ENCODE results near the gene TMEM19.

The TMEM19 gene

GRCh38 chr12:71719647-71720370 is 33.9 kb downstream of the TMEM19 start:
- TF ChIP-seq, protein P1, sequence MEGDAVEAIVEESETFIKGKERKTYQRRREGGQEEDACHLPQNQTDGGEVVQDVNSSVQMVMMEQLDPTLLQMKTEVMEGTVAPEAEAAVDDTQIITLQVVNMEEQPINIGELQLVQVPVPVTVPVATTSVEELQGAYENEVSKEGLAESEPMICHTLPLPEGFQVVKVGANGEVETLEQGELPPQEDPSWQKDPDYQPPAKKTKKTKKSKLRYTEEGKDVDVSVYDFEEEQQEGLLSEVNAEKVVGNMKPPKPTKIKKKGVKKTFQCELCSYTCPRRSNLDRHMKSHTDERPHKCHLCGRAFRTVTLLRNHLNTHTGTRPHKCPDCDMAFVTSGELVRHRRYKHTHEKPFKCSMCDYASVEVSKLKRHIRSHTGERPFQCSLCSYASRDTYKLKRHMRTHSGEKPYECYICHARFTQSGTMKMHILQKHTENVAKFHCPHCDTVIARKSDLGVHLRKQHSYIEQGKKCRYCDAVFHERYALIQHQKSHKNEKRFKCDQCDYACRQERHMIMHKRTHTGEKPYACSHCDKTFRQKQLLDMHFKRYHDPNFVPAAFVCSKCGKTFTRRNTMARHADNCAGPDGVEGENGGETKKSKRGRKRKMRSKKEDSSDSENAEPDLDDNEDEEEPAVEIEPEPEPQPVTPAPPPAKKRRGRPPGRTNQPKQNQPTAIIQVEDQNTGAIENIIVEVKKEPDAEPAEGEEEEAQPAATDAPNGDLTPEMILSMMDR (IDR thresholded peaks at IDR 0.05), result no peak
- intact Hi-C loops (cut with DNase I; ENCODE audit: low total_unique reads), result no loop called here
- Histone ChIP-seq H3K27ac (no peak overlapping the region), H3K4me1 (no peaks in the 10 kb centered on the region), H3K9me3 (peaks cover 0 to 9% (median 2%) of the 10 kb centered on the region in 3 donors), H3K4me3 (no peak overlapping the region), H3K27me3 (no peaks in the 10 kb centered on the region), H3K36me3 (no peaks in the 10 kb centered on the region)
- no peak for DNase-seq

DNA sequence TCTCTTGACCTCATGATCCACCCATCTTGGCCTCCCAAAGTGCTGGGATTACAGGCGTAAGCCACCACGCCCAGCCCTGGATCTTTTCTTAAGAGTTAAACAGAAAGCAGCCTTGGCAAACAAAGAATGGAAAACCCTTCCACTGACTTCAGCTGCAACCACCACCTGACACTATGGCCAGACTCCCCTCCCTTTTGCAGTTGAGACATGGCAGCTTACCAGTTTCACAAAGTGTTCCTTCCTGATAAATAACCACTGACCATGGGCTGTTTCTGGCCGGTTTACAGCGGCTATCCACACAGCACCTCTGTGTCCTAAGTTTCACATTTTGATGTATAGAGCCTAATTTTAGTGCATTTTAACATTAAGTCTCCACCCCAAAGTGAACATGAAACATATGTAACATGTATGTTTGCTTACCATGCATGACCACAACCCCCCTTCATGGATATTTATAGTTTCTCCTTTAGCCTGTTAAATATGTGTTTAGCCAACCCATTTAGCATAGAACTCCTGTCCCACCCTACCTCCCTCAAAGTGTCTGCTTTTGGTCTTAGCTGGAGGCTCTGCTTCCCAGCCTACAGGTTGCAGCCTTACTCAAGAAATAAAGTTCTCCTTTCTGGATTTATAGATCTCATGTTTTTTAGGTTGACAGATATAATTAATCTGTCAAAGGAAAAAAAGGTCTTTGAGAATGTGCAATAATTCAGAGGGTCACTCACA is 36.1 kb downstream of the TMEM19 start:
- H3K4me1 ChIP-seq, result no peaks in the 10 kb centered on the region
- H3K9me3 ChIP-seq, result no peaks in the 10 kb centered on the region
- intact Hi-C loops (cut with DNase I; ENCODE audit: low total_unique reads), result no loop called here
- TF ChIP-seq, protein P1 (IDR thresholded peaks at IDR 0.05), result no peak
- no peak for DNase-seq
- H3K36me3 ChIP-seq, result no peaks in the 10 kb centered on the region
- no peak overlapping the region for H3K4me3 ChIP-seq
- no peaks in the 10 kb centered on the region for H3K27me3 ChIP-seq
- no peak overlapping the region for H3K27ac ChIP-seq

DNA sequence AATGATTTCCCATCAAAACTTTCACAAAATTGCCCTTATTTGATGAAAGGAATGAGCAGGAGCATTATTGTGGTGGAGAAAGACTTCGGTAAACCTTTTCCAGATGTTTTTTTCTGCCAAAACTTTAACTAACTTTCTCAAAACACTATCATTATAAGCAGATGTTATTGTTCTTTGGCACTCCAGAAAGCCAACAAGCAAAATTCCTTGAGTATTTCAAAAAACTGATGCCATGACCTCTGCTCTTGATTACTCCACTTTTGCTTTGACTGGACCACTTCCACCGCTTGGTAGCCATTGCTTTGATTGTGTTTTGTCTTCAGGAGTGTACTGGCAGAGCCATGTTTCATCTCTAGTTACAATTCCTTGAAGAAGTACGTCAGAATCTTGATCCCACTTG is 39.1 kb downstream of the TMEM19 start:
- no peaks in the 10 kb centered on the region for H3K36me3 ChIP-seq
- no peak overlapping the region for H3K27ac ChIP-seq
- H3K27me3 ChIP-seq, result no peaks in the 10 kb centered on the region
- H3K4me1 ChIP-seq, result no peaks in the 10 kb centered on the region
- no peak for DNase-seq
- H3K4me3 ChIP-seq, result no peak overlapping the region
- TF ChIP-seq, protein P1 (IDR thresholded peaks at IDR 0.05), result no peak
- no peaks in the 10 kb centered on the region for H3K9me3 ChIP-seq
- intact Hi-C loops (cut with DNase I; ENCODE audit: low total_unique reads), result no loop called here

- Histone ChIP-seq H3K4me3 (no peak overlapping the region), H3K27me3 (no peaks in the 10 kb centered on the region), H3K36me3 (no peaks in the 10 kb centered on the region), H3K9me3 (no peaks in the 10 kb centered on the region), H3K27ac (no peak overlapping the region), H3K4me1 (no peaks in the 10 kb centered on the region)
- TF ChIP-seq, protein P1 (IDR thresholded peaks at IDR 0.05), result no peak
- intact Hi-C loops (cut with DNase I; ENCODE audit: low total_unique reads), result no loop called here
- no peak for DNase-seq
Measured at GRCh38 chr12:71726548-71726947, 40.7 kb downstream of the TMEM19 start.

- no peaks in the 10 kb centered on the region for H3K27me3 ChIP-seq
- no peak for DNase-seq
- H3K4me1 ChIP-seq, result no peaks in the 10 kb centered on the region
- H3K36me3 ChIP-seq, result no peaks in the 10 kb centered on the region
- H3K4me3 ChIP-seq, result no peak overlapping the region
- intact Hi-C loops (cut with DNase I; ENCODE audit: low total_unique reads), result no loop called here
- no peaks in the 10 kb centered on the region for H3K9me3 ChIP-seq
- no peak overlapping the region for H3K27ac ChIP-seq
- TF ChIP-seq, protein P1 (IDR thresholded peaks at IDR 0.05), result no peak
Measured at GRCh38 chr12:71727958-71728357, 42.1 kb downstream of the TMEM19 start.
